SK-N-SH treated with all-trans-retinoic acid at 6 μM for 48 hours (cell line): ENCODE measurements around the gene SUPT3H.

Experiments
- ATAC-seq: fragments of 200-7000 bp; cut with Tn5 transposase; 3 replicates; pipeline ENCODE4 v1.9.1; 2020; ENCODE audit warnings: mild to moderate bottlenecking, moderate library complexity
- ARNTL ChIP-seq: fragments of 450-650 bp; formaldehyde crosslinking; IDR thresholded peaks from 2 replicates; pipeline ENCODE4 v1.5.0; 2020; ENCODE audit warnings: low read depth, mild to moderate bottlenecking, moderate library complexity, borderline replicate concordance
- BACH2 ChIP-seq: fragments of 250-450 bp; sonication (Bioruptor Pico); IDR thresholded peaks from 2 replicates; pipeline ENCODE4 v1.9.0; 2021; ENCODE audit warnings: mild to moderate bottlenecking, borderline replicate concordance
- CSDC2 ChIP-seq: fragments of 250-450 bp; sonication (Bioruptor Pico); IDR thresholded peaks from 2 replicates; pipeline ENCODE4 v1.5.0; 2020; ENCODE audit warnings: mild to moderate bottlenecking, moderate library complexity
- ESRRG ChIP-seq: fragments of 250-450 bp; sonication (Bioruptor Pico); IDR thresholded peaks from 2 replicates; pipeline ENCODE4 v1.6.1; 2021; ENCODE audit warnings: mild to moderate bottlenecking
- GLIS3 ChIP-seq: fragments of 250-450 bp; sonication (Bioruptor Pico); IDR thresholded peaks from 2 replicates; pipeline ENCODE4 v1.5.0; 2020; ENCODE audit warnings: mild to moderate bottlenecking, moderate library complexity
- ISL1 ChIP-seq: fragments of 250-450 bp; sonication (Bioruptor Pico); IDR thresholded peaks from 2 replicates; pipeline ENCODE4 v2.1.2; 2022; ENCODE audit warnings: mild to moderate bottlenecking, moderate library complexity
- OSR1 ChIP-seq: fragments of 250-450 bp; sonication (Bioruptor Pico); IDR thresholded peaks from 2 replicates; pipeline ENCODE4 v1.8.0; 2022; ENCODE audit warnings: moderate library complexity, mild to moderate bottlenecking, inconsistent platforms
- PATZ1 ChIP-seq: fragments of 250-450 bp; sonication (Bioruptor Pico); IDR thresholded peaks from 2 replicates; pipeline ENCODE4 v1.8.0; 2020; ENCODE audit warnings: mild to moderate bottlenecking, moderate library complexity, borderline replicate concordance
- PPARA ChIP-seq: fragments of 250-450 bp; sonication (Bioruptor Pico); IDR thresholded peaks from 2 replicates; pipeline ENCODE4 v1.5.0; 2020; ENCODE audit warnings: mild to moderate bottlenecking, borderline replicate concordance
- RARB ChIP-seq: fragments of 250-450 bp; sonication (Bioruptor Pico); IDR thresholded peaks from 2 replicates; pipeline ENCODE4 v1.8.0; 2021; ENCODE audit warnings: mild to moderate bottlenecking, moderate library complexity
- TCF4 ChIP-seq: fragments of 250-450 bp; sonication (Bioruptor Pico); IDR thresholded peaks from 2 replicates; pipeline ENCODE4 v1.8.0; 2021; ENCODE audit warnings: mild to moderate bottlenecking, moderate library complexity, borderline replicate concordance
- TOX ChIP-seq: fragments of 250-450 bp; sonication (Bioruptor Pico); IDR thresholded peaks from 2 replicates; pipeline ENCODE4 v1.8.0; 2021; ENCODE audit warnings: mild to moderate bottlenecking, moderate library complexity, borderline replicate concordance
- ZC3H10 ChIP-seq: fragments of 250-450 bp; sonication (Bioruptor Pico); IDR thresholded peaks from 2 replicates; pipeline ENCODE4 v1.5.1; 2021; ENCODE audit warnings: mild to moderate bottlenecking, moderate library complexity
- ZFP3 ChIP-seq: fragments of 250-450 bp; sonication (Bioruptor Pico); IDR thresholded peaks from 2 replicates; pipeline ENCODE4 v1.5.0; 2020; ENCODE audit warnings: mild to moderate bottlenecking, moderate library complexity
- ZNF565 ChIP-seq: fragments of 450-650 bp; formaldehyde crosslinking; conservative IDR thresholded peaks from 2 replicates; pipeline ENCODE4 v1.5.0; 2020; ENCODE audit warnings: low read depth, mild to moderate bottlenecking, moderate library complexity
- ZNF70 ChIP-seq: fragments of 450-650 bp; formaldehyde crosslinking; IDR thresholded peaks from 2 replicates; pipeline ENCODE4 v1.5.0; 2020; ENCODE audit warnings: mild to moderate bottlenecking, moderate library complexity
- ZNF8 ChIP-seq: fragments of 450-650 bp; formaldehyde crosslinking; IDR thresholded peaks from 2 replicates; pipeline ENCODE4 v1.5.0; 2020; ENCODE audit warnings: mild to moderate bottlenecking, moderate library complexity
- TF ChIP-seq, protein P1 (sequence below): fragments of 250-450 bp; sonication (Bioruptor Pico); IDR thresholded peaks from 2 replicates; pipeline ENCODE4 v1.5.0; 2020; ENCODE audit warnings: mild to moderate bottlenecking, moderate library complexity
- TF ChIP-seq, protein P2 (sequence below): fragments of 250-450 bp; sonication (Bioruptor Pico); IDR thresholded peaks from 2 replicates; pipeline ENCODE4 v1.5.1; 2021; ENCODE audit warnings: mild to moderate bottlenecking, moderate library complexity
- TF ChIP-seq, protein P3 (sequence below): fragments of 250-450 bp; sonication (Bioruptor Pico); IDR thresholded peaks from 2 replicates; pipeline ENCODE4 v1.8.0; 2021; ENCODE audit warnings: low read depth, mild to moderate bottlenecking, moderate library complexity, borderline replicate concordance

Gene SUPT3H

GRCh38 chr6:44942798-44943197 is 434.9 kb downstream of the SUPT3H start:
- no peak for ATAC-seq
- TF ChIP-seq PPARA (CRISPR knock-in tag) (no peak), TCF4 (CRISPR knock-in tag) (no peak), ZNF565 (CRISPR knock-in tag) (no peak), ISL1 (CRISPR knock-in tag) (no peak), OSR1 (CRISPR knock-in tag) (no peak), ZFP3 (CRISPR knock-in tag) (no peak), GLIS3 (CRISPR knock-in tag) (no peak), ZNF8 (no peak), ZNF70 (CRISPR knock-in tag) (no peak), BACH2 (CRISPR knock-in tag) (no peak), ARNTL (CRISPR knock-in tag) (no peak), ZC3H10 (no peak), ESRRG (CRISPR knock-in tag) (no peak), CSDC2 (CRISPR knock-in tag) (no peak), PATZ1 (CRISPR knock-in tag) (no peak), RARB (CRISPR knock-in tag) (no peak)
- TF ChIP-seq, protein P1, sequence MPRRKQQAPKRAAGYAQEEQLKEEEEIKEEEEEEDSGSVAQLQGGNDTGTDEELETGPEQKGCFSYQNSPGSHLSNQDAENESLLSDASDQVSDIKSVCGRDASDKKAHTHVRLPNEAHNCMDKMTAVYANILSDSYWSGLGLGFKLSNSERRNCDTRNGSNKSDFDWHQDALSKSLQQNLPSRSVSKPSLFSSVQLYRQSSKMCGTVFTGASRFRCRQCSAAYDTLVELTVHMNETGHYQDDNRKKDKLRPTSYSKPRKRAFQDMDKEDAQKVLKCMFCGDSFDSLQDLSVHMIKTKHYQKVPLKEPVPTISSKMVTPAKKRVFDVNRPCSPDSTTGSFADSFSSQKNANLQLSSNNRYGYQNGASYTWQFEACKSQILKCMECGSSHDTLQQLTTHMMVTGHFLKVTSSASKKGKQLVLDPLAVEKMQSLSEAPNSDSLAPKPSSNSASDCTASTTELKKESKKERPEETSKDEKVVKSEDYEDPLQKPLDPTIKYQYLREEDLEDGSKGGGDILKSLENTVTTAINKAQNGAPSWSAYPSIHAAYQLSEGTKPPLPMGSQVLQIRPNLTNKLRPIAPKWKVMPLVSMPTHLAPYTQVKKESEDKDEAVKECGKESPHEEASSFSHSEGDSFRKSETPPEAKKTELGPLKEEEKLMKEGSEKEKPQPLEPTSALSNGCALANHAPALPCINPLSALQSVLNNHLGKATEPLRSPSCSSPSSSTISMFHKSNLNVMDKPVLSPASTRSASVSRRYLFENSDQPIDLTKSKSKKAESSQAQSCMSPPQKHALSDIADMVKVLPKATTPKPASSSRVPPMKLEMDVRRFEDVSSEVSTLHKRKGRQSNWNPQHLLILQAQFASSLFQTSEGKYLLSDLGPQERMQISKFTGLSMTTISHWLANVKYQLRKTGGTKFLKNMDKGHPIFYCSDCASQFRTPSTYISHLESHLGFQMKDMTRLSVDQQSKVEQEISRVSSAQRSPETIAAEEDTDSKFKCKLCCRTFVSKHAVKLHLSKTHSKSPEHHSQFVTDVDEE (CRISPR knock-in tag), result no peak
- TF ChIP-seq, protein P2, sequence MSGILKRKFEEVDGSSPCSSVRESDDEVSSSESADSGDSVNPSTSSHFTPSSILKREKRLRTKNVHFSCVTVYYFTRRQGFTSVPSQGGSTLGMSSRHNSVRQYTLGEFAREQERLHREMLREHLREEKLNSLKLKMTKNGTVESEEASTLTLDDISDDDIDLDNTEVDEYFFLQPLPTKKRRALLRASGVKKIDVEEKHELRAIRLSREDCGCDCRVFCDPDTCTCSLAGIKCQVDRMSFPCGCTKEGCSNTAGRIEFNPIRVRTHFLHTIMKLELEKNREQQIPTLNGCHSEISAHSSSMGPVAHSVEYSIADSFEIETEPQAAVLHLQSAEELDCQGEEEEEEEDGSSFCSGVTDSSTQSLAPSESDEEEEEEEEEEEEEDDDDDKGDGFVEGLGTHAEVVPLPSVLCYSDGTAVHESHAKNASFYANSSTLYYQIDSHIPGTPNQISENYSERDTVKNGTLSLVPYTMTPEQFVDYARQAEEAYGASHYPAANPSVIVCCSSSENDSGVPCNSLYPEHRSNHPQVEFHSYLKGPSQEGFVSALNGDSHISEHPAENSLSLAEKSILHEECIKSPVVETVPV (CRISPR knock-in tag), result no peak
- TF ChIP-seq, protein P3, sequence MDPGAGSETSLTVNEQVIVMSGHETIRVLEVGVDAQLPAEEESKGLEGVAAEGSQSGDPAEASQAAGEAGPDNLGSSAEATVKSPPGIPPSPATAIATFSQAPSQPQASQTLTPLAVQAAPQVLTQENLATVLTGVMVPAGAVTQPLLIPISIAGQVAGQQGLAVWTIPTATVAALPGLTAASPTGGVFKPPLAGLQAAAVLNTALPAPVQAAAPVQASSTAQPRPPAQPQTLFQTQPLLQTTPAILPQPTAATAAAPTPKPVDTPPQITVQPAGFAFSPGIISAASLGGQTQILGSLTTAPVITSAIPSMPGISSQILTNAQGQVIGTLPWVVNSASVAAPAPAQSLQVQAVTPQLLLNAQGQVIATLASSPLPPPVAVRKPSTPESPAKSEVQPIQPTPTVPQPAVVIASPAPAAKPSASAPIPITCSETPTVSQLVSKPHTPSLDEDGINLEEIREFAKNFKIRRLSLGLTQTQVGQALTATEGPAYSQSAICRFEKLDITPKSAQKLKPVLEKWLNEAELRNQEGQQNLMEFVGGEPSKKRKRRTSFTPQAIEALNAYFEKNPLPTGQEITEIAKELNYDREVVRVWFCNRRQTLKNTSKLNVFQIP (CRISPR knock-in tag), result no peak

- TF ChIP-seq TOX (CRISPR knock-in tag) (no peak), ZNF565 (CRISPR knock-in tag) (no peak), CSDC2 (CRISPR knock-in tag) (no peak), RARB (CRISPR knock-in tag) (no peak)
- ATAC-seq, result no peak
Observed at GRCh38 chr6:44942201-44942600, 435.5 kb downstream of the SUPT3H start.

DNA sequence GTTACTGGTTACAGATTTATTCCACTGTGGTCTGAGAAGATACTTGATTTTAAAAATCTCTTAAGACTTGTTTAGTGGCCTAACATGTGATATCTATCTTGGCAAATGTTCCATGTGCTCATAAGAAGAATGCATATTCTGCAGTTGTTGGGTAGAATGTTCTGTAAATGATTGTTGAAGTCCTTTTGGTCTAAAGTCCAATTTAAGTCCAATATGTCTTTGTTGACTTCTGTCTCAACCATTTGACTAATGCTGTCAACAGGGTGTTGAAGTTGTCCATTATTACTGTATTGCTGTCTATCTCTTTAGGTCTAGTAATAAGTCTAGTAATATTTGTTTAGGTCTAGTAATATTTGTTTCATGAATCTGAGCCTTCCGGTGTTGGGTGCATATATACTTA is 437.4 kb downstream of the SUPT3H start:
- ATAC-seq, result no peak
- TF ChIP-seq GLIS3 (CRISPR knock-in tag) (no peak), ZNF8 (no peak), OSR1 (CRISPR knock-in tag) (no peak), ESRRG (CRISPR knock-in tag) (no peak), PATZ1 (CRISPR knock-in tag) (no peak), PPARA (CRISPR knock-in tag) (no peak), ZC3H10 (no peak), TOX (CRISPR knock-in tag) (no peak), RARB (CRISPR knock-in tag) (no peak), BACH2 (CRISPR knock-in tag) (no peak)
- TF ChIP-seq, protein P3 (CRISPR knock-in tag), result no peak
- TF ChIP-seq, protein P2 (CRISPR knock-in tag), result no peak
- TF ChIP-seq, protein P1 (CRISPR knock-in tag), result no peak
